Endothelial cell of umbilical vein (primary cell): ENCODE data around the gene IL22RA1. TPM values are rescaled to one million over a fixed set of nuclear protein-coding genes. Genes with fewer than 3 reads are reported as not detected.

ENCODE experiments used
- BruUV-seq: library from RNA; stranded (reverse); fragments of 400-500 nt; replicated peaks from 2 replicates; lab custom pipeline; 2021; lab: Mats Ljungman, UMichigan
- CTCF ChIA-PET: fragments of 300-600, 350-600 bp; sonication (Branson Sonifier 250); formaldehyde crosslinking; loops from one replicate; lab custom pipeline; 2021; ENCODE audit warnings: antibody characterized with exemption, inconsistent platforms; lab: Charles Lee
- POLR2A ChIA-PET: fragments of 300-600, 350-600 bp; sonication (Branson Sonifier 250); formaldehyde crosslinking; loops from one replicate; lab custom pipeline; 2021; ENCODE audit warnings: antibody characterized with exemption, inconsistent platforms; lab: Charles Lee
- DNase-seq: peaks from one replicate; pipeline ENCODE4 v3.0.0-alpha.2; 2011; ENCODE audit warnings: low read depth, low spot score
- FAIRE-seq: peaks from 2 replicates; lab custom pipeline; 2011; peaks lifted over from hg19 to GRCh38; lab: Jason Lieb, UNC
- H2AFZ ChIP-seq: 2 replicates; pipeline ENCODE4 v1.6.0; 2012; ENCODE audit warnings: low read depth, low read length, control low read depth, inconsistent platforms
- H3K27ac ChIP-seq: 2 replicates; pipeline ENCODE4 v1.5.1; 2011; ENCODE audit warnings: low read depth, mild to moderate bottlenecking, control low read depth, low read length, moderate library complexity; ENCODE audit not compliant: insufficient read depth
- H3K27me3 ChIP-seq, 2 experiments: 2 replicates each; pipeline versions ENCODE4 v1.6.0 to v1.6.1; 2011; ENCODE audit warnings: low read length in 2 of 2, mixed read lengths in 1 of 2; ENCODE audit not compliant: control insufficient read depth in 2 of 2, insufficient read depth in 2 of 2
- H3K36me3 ChIP-seq, 2 experiments: 2 replicates in 1 of 2; 3 replicates in 1 of 2; pipeline ENCODE4 v1.5.1; 2011; ENCODE audit warnings: low read length in 2 of 2, mild to moderate bottlenecking in 1 of 2, moderate library complexity in 1 of 2; ENCODE audit not compliant: control insufficient read depth in 2 of 2, insufficient read depth in 2 of 2; ENCODE audit errors: extremely low read depth in 1 of 2
- H3K4me1 ChIP-seq: 3 replicates; pipeline ENCODE4 v1.5.1; 2011; ENCODE audit warnings: mild to moderate bottlenecking, low read length; ENCODE audit not compliant: control insufficient read depth, insufficient read depth; ENCODE audit errors: extremely low read depth
- H3K4me2 ChIP-seq: 2 replicates; pipeline ENCODE4 v1.6.1; 2011; ENCODE audit warnings: low read length, control low read depth, mixed read lengths; ENCODE audit not compliant: insufficient read depth
- H3K4me3 ChIP-seq, 3 experiments: fragments of 200-600 bp in 1 of 3; sonication (generic), shearing (Covaris generic) in 1 of 3; replicated peaks in 1 of 3; 2 replicates each; pipeline ENCODE4 v1.5.1; 2011 to 2016; ENCODE audit warnings: control low read depth in 3 of 3, low read length in 3 of 3, mild to moderate bottlenecking in 2 of 3, inconsistent platforms in 1 of 3, low read depth in 1 of 3, moderate library complexity in 1 of 3; ENCODE audit not compliant: insufficient read depth in 1 of 3
- H3K79me2 ChIP-seq: 2 replicates; pipeline ENCODE4 v1.6.0; 2012; ENCODE audit warnings: low read length, inconsistent platforms; ENCODE audit not compliant: control insufficient read depth, insufficient read depth
- H3K9ac ChIP-seq: replicated peaks from 2 replicates; pipeline ENCODE3; 2011; ENCODE audit warnings: low read length, control low read depth; ENCODE audit not compliant: insufficient read depth; ENCODE audit errors: extremely low read depth
- H3K9me1 ChIP-seq: replicated peaks from 3 replicates; pipeline ENCODE4 v1.6.0; 2011; ENCODE audit warnings: mild to moderate bottlenecking, low read length; ENCODE audit not compliant: control insufficient read depth, insufficient read depth; ENCODE audit errors: extremely low read depth
- H3K9me3 ChIP-seq: replicated peaks from 2 replicates; pipeline ENCODE4 v1.5.1; 2012; ENCODE audit warnings: low read length, inconsistent platforms; ENCODE audit not compliant: control insufficient read depth, insufficient read depth
- H4K20me1 ChIP-seq: replicated peaks from 2 replicates; pipeline ENCODE3; 2011; ENCODE audit warnings: mild to moderate bottlenecking, low read length; ENCODE audit not compliant: control insufficient read depth, insufficient read depth; ENCODE audit errors: extremely low read depth
- FOS ChIP-seq: IDR thresholded peaks from 2 replicates; pipeline ENCODE4 v1.6.1; 2011; ENCODE audit warnings: mild to moderate bottlenecking, low read length, moderate library complexity, borderline replicate concordance; ENCODE audit not compliant: insufficient read depth
- GATA2 ChIP-seq: IDR thresholded peaks from 2 replicates; pipeline ENCODE4 v1.7.0; 2011; ENCODE audit warnings: low read depth, mild to moderate bottlenecking, moderate library complexity, mixed read lengths, low read length; ENCODE audit not compliant: insufficient read length, insufficient read depth
- JUN ChIP-seq: IDR thresholded peaks from 2 replicates; pipeline ENCODE4 v1.6.1; 2011; ENCODE audit warnings: borderline replicate concordance, low read depth; ENCODE audit not compliant: insufficient read length, insufficient read depth
- dilution Hi-C: fragments of 300-500 bp; cut with MboI; formaldehyde crosslinking; loops from one replicate; pipeline ENCODE4 v1.15.0; 2019; ENCODE audit warnings: low sequenced_read_pairs; ENCODE audit not compliant: extremely low pct_ligation_motif_present
- intact Hi-C: fragments of 100-400 bp; cut with micrococcal nuclease; formaldehyde crosslinking; loops from one replicate; pipeline ENCODE4 v1.10.0; 2022
- polyA plus RNA-seq, 4 experiments: library from polyadenylated mRNA; depleted of rRNA in 3 of 4; stranded (reverse) in 3 of 4; unstranded in 1 of 4; fragments of >200 nt; gene quantifications; 2 replicates each; pipeline versions ENCODE4 v1.2.1 to v1.2.3, GENCODE V29; 2011 to 2012; ENCODE audit warnings: missing spikeins in 1 of 4
- total RNA-seq: library from RNA; stranded (reverse); gene quantifications from 2 replicates; pipeline ENCODE4 v1.2.3, GENCODE V29; 2021
- TF ChIP-seq, protein P1 (sequence below): IDR thresholded peaks from 2 replicates; pipeline ENCODE4 v1.6.1; 2011; ENCODE audit not compliant: insufficient read depth, insufficient read length

Gene IL22RA1
- total and polyA plus RNA-seq, 2 donors (not counting 3 experiments of a cell fraction or from before 2014, with no cell fraction given): not detected

DNA sequence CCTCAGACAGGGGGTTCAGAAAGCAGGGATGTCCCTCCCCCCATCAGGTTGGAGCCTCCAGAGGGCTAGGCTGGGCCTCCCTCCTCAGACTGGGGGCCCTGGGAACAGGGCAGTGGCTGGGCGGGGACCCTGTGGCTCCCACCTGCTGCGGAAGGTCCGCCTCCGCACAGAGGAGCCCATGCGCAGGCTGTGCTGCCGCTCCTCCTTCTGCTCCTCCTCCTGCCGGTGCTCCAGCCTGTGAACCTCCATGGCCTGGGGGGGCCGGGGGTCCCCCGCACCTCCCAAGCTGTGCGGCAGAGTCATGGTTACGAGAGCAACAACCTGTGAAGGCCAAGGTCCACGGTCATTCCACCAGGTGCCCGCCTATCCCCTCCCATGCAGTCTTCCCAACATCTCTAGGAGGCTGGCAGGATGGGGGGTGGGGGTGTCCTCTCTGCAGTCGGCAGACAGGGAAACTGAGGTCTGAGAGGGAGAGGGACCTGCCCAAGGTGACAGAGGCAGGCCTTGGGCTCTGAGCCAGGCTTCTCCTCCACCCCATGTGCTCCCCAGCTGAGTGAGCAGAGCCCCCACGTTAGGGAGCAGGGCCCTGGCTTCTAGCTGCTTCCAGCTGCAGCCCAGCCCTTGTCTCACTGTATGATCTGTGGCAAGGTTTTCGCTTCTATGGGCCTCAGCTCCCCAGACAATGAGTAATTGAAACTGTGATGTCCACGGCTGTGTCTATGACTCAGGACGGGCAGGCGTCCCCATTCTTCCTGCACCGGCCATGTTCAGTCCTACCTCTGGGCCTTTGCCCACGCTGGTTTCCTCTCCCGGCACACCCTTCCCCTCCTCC, 34.4 kb downstream of the IL22RA1 start:
- no peaks in the 10 kb centered on the region for H3K79me2 ChIP-seq
- intact Hi-C loops: no loop called here
- peaks cover 25% of the 10 kb centered on the region for H3K4me1 ChIP-seq
- DNase-seq (peak; percentile 68), FAIRE-seq (peak; percentile 87)
- H3K4me3 ChIP-seq: no peak overlapping the region
- CTCF ChIA-PET: interaction anchor here (0.9 to 1.5 kb wide), 3 partner anchors 8 to 38 kb away, joined by 4 read pairs; no protein-coding TSS in a partner anchor
- H3K9me3 ChIP-seq: no peaks in the 10 kb centered on the region
- peak; percentile 9 for TF ChIP-seq JUN
- TF ChIP-seq, protein P1, sequence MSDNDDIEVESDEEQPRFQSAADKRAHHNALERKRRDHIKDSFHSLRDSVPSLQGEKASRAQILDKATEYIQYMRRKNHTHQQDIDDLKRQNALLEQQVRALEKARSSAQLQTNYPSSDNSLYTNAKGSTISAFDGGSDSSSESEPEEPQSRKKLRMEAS: no peak
- TF ChIP-seq FOS: peak; percentile 80
- TF ChIP-seq GATA2: peak; percentile 46
- no peaks in the 10 kb centered on the region for H3K36me3 ChIP-seq
- BruUV-seq: no TSS peak
- H3K27me3 ChIP-seq: no peaks in the 10 kb centered on the region
- POLR2A ChIA-PET: interaction anchor here (0.9 kb wide), 1 partner anchor 37 kb away, joined by 3 read pairs; no protein-coding TSS in a partner anchor
- H2AFZ ChIP-seq: peak overlapping the region; percentile 91
- dilution Hi-C loops: no loop called here
- H3K27ac ChIP-seq: peak overlapping the region; percentile 53
- no peaks in the 10 kb centered on the region for H4K20me1 ChIP-seq
- H3K9ac ChIP-seq: peak overlapping the region; percentile 2
- no peak overlapping the region for H3K4me2 ChIP-seq
- no peaks in the 10 kb centered on the region for H3K9me1 ChIP-seq
